SHP77 (cell line): ENCODE results near the gene WNT3.

Experiments used
- DNase-seq, 2 experiments: peaks; one replicate each; lab custom pipeline; 2025; lab: John Stamatoyannopoulos, UW

Gene WNT3

GRCh38 chr17:46836500-46836899, 18.0 kb upstream of the WNT3 start:
- no peak for DNase-seq

- no peak for DNase-seq
Measured at GRCh38 chr17:46834846-46835245, 16.4 kb upstream of the WNT3 start.

GRCh38 chr17:46833840-46834208, 15.3 kb upstream of the WNT3 start:
- DNase-seq: no peak

- DNase-seq: peak; percentile 61 to 77
Measured at GRCh38 chr17:46832945-46833839, 14.7 kb upstream of the WNT3 start.

- DNase-seq: no peak
Measured at GRCh38 chr17:46832331-46832821, 13.9 kb upstream of the WNT3 start.

- no peak for DNase-seq
Measured at GRCh38 chr17:46831573-46832330, 13.3 kb upstream of the WNT3 start.

GRCh38 chr17:46827274-46827673, 8.8 kb upstream of the WNT3 start:
- no peak for DNase-seq

- DNase-seq: no peak
Measured at GRCh38 chr17:46826116-46826515, 7.6 kb upstream of the WNT3 start.

- DNase-seq: no peak
Measured at GRCh38 chr17:46823657-46824056, 5.2 kb upstream of the WNT3 start.

- peak in 1 of 2 experiments; percentile 13 for DNase-seq
Measured at GRCh38 chr17:46822388-46822921, 4.0 kb upstream of the WNT3 start.

- DNase-seq: no peak
Measured at GRCh38 chr17:46821482-46822387, 3.2 kb upstream of the WNT3 start.

GRCh38 chr17:46820592-46821450, 2.3 kb upstream of the WNT3 start:
- no peak for DNase-seq

GRCh38 chr17:46819906-46820351, 1.4 kb upstream of the WNT3 start:
- no peak for DNase-seq

GRCh38 chr17:46818929-46819859, 702 bp upstream of the WNT3 start:
- DNase-seq: no peak

GRCh38 chr17:46817901-46818209, 637 bp downstream of the WNT3 start:
- no peak for DNase-seq

GRCh38 chr17:46817151-46817900, 1.2 kb downstream of the WNT3 start:
- DNase-seq: no peak

- no peak for DNase-seq
Measured at GRCh38 chr17:46815474-46816353, 2.8 kb downstream of the WNT3 start.

- DNase-seq: no peak
Measured at GRCh38 chr17:46814446-46814845, 4.0 kb downstream of the WNT3 start.
